D721Med (cell line): Measurements from ENCODE around the gene PYY.
"Not testable (repeated sequence)": the region's sequence is repeated elsewhere in the genome, so short reads cannot be mapped to it uniquely, and the experiment has no call there.

Source experiments
- DNase-seq: peaks from one replicate; pipeline ENCODE4 v3.0.0; 2011; ENCODE audit warnings: low spot score; ENCODE audit not compliant: insufficient read length
- FAIRE-seq: peaks from 2 replicates; lab custom pipeline; 2011; peaks lifted over from hg19 to GRCh38; lab: Jason Lieb, UNC
- TF ChIP-seq, protein P1 (sequence below): IDR thresholded peaks from 2 replicates; pipeline ENCODE4 v1.5.1; 2012; ENCODE audit warnings: mild to moderate bottlenecking, control low read depth; ENCODE audit not compliant: insufficient read depth; ENCODE audit errors: missing control alignments

The PYY gene

DNA sequence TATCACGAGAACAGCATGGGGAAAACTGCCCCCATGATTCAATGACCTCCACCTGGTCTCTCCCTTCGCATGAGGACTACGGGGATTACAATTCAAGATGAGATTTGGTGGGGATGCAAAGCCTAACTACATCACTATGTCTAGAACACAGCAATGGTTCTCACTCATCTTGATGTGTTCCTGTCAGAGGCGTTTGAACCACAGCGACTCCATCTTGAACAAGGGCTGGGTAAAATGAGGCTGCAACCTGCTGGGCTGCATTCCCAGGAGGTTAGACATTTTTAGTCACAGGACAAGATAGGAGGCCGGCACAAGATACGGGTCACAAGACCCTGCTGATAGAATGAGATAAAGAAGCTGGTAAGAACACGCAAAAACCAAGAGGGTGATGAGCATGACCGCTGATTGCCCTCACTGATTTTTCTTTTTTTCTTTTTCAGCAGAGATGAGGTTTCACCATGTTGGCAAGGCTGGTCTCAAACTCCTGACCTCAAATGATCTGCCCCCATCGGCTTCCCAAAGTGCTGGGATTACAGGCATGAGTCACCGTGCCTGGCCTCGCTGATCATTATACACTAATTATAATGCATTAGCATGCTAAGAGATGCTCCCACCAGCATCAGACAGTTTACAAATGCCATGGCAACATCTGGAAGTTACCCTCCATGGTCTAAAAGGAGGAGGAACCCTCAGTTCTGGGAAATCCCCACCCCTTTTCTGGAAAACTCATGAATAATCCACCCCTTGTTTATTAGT is 8.5 kb downstream of the PYY start:
- FAIRE-seq, result no peak
- no peak for DNase-seq
- TF ChIP-seq, protein P1, sequence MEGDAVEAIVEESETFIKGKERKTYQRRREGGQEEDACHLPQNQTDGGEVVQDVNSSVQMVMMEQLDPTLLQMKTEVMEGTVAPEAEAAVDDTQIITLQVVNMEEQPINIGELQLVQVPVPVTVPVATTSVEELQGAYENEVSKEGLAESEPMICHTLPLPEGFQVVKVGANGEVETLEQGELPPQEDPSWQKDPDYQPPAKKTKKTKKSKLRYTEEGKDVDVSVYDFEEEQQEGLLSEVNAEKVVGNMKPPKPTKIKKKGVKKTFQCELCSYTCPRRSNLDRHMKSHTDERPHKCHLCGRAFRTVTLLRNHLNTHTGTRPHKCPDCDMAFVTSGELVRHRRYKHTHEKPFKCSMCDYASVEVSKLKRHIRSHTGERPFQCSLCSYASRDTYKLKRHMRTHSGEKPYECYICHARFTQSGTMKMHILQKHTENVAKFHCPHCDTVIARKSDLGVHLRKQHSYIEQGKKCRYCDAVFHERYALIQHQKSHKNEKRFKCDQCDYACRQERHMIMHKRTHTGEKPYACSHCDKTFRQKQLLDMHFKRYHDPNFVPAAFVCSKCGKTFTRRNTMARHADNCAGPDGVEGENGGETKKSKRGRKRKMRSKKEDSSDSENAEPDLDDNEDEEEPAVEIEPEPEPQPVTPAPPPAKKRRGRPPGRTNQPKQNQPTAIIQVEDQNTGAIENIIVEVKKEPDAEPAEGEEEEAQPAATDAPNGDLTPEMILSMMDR, result no peak

DNA sequence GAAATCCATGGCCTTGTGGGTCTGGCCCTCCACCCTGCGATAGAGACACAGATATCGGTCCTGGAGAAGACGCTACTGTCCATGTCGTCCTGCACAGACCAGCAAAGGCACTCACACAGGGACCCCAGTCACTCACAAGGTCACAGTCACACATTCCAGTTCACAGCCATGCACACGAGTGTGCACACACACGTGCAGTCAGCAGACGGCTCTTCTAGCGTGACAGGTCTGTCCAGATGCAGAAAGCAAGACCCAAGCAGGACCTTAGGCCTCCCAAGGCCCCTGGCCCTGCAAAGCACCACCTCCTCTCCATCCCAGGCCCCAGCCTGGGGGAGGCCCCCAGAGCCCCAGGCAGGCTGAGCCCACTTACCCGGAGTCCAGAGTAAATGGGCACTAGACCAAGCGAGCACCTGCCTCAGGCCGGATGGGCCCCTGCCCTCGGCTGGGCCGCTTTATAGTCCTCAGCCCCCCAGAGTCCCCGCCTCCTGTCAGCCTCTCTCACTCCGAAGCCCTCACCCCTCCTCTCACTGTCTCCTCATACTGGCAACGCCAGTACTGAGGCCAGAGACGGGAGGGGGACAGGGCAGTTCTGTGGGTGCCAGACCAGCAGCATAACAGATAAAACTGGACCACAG is 11.6 kb downstream of the PYY start, which contains the start of gene PPY:
Gene PPY (minus strand): TSS at position 426 of the 635 bp plus-strand sequence. CDS start 822 bp downstream, outside the sequence.
- FAIRE-seq (no peak), DNase-seq (no peak)
- TF ChIP-seq, protein P1, result no peak

DNA sequence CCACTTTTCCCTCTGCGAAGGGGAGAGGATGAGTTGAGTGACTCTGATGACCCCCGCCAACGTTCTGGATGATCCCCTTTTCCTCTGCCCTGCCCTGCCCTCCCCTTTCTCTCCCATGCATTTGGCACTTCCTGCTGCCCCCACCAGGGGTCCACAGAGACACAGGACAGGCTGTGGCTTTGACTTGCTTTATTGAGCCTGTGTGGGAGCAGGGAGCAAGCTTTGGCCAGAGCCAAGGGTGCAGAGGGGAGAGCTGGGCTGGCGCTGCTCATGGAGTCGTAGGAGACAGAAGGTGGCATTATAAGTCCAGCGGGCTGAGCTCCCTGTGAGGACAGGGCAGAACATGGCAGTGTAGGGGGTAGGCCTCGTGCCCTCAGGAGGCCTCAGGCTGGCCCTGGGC is 13.1 kb downstream of the PYY start:
- DNase-seq (no peak), FAIRE-seq (no peak)

DNA sequence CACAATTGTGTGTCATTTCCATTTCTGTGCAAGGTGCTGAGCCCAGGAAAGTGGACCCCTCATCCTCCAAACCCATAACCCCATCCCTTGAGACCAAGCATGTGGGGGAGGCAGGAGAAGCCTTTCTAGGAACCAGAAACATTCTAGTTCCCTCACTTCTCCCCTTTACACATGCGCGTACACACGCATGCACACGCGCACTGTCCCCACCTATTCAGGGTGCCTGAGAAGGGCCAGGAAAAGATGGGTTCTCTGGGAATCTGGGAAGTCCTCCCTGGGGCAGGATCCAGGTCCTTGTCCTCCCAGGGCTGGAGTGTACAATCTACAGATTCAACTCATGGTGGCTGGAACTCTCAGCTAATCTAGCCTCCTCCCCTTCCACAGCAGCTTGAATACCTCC is 13.9 kb downstream of the PYY start:
- no peak for DNase-seq
- no peak for FAIRE-seq
- TF ChIP-seq, protein P1, result no peak

More for the DNA sequence above, 13.1 kb downstream of the PYY start:
- TF ChIP-seq, protein P1, result peak; percentile 75

DNA sequence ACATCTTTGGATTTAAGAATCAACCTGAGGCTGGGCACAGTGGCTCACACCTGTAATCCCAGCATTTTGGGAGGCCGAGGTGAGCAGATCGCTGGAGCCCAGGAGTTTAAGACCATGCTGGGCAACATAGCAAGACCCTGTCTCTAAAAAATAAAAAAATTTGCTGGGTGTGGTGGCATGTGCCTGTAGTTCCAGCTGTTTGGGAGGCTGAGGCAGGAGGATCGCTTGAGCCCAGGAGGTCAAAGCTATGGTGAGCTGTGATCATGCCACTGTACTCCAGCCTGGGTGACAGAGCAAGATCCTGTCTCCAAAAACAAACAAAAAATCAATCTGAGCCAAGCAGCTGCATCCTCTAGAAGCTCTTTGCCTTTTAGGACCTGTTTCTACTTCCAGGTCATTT is 14.3 kb downstream of the PYY start:
- not testable (repeated sequence) for FAIRE-seq, DNase-seq

DNA sequence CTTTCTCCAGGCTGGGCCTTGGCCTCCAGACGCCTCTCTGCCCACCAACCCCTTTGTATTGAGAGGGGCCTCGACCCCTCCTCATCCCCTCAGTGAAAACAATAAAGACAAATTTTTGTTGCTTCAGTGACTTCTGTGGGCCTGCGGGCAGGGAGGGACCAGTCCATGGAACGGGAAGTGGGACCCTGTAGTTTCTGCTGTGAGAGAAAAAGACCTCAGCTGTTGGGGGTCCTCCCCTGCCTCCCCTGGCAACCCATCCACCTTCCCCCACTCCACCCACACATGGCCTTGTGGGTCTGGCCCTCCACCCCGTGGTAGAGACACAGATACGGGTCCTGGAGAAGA is 14.9 kb downstream of the PYY start:
- TF ChIP-seq, protein P1, result no peak
- no peak for DNase-seq
- no peak for FAIRE-seq

DNA sequence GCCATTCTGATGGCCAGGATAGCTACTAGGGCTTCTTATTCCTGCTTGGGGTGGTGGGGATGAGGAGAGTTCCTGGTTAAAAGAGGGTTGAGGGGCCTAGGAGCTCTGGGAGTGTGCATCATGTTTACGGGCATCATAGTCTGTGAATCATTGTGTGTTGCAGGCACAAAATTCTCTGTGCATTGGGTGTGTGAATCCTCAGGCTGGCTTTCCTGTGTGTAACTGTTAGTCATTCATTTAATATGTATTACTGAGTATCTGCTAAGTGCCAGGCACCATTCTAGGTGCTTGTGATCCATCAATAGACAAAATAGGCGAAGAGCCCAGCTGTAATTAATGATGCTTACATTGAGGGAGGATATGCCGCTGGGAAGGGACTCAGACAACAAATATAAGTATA is 17.3 kb downstream of the PYY start:
- FAIRE-seq (no peak), DNase-seq (no peak)
- TF ChIP-seq, protein P1, result no peak
